Transverse colon (tissue), 4 donors: ENCODE data around the gene MSI2.

ENCODE experiments used
- CTCF ChIP-seq, 5 experiments: fragments of 200-600 bp in 3 of 5; fragments of 450-650 bp in 2 of 5; sonication (generic) in 3 of 5; IDR thresholded peaks; 1 replicate in 2 of 5; 2 replicates in 3 of 5; pipeline ENCODE4 v1.5.1; 2016 to 2017; ENCODE audit warnings: antibody characterized with exemption in 5 of 5, inconsistent platforms in 3 of 5, mild to moderate bottlenecking in 2 of 5, moderate library complexity in 1 of 5
- EP300 ChIP-seq: sonication (generic); formaldehyde crosslinking; IDR thresholded peaks from one replicate; pipeline ENCODE4 v1.6.1; 2017; ENCODE audit warnings: antibody characterized with exemption, low read depth
- POLR2A ChIP-seq: fragments of 450-650 bp; IDR thresholded peaks from one replicate; pipeline ENCODE4 v1.6.1; 2016; ENCODE audit warnings: antibody characterized with exemption, mild to moderate bottlenecking, moderate library complexity
- POLR2AphosphoS5 ChIP-seq, 3 donors: sonication (generic); formaldehyde crosslinking; IDR thresholded peaks; one replicate each; pipeline ENCODE4 v1.6.1; 2016; ENCODE audit warnings: antibody characterized with exemption in 3 of 3

GRCh38 chr17:57502022-57502421 is 245.7 kb downstream of the MSI2 start:
- no peak for TF ChIP-seq CTCF (IDR thresholded peaks at IDR 0.05)
- TF ChIP-seq POLR2AphosphoS5 (IDR thresholded peaks at IDR 0.05): no peak
- no peak for TF ChIP-seq POLR2A
- no peak for TF ChIP-seq EP300
